Measurements from ENCODE around the gene SLC22A23. TPM values are rescaled to one million over a fixed set of nuclear protein-coding genes. Genes with fewer than 3 reads are reported as not detected.
A peak's percentile ranks its signal among the peaks of the same experiment; 100 is the strongest.

The SLC22A23 gene
- total and polyA plus RNA-seq, 5 donors: 2.3 to 6.4 (median 3.2) TPM

DNA sequence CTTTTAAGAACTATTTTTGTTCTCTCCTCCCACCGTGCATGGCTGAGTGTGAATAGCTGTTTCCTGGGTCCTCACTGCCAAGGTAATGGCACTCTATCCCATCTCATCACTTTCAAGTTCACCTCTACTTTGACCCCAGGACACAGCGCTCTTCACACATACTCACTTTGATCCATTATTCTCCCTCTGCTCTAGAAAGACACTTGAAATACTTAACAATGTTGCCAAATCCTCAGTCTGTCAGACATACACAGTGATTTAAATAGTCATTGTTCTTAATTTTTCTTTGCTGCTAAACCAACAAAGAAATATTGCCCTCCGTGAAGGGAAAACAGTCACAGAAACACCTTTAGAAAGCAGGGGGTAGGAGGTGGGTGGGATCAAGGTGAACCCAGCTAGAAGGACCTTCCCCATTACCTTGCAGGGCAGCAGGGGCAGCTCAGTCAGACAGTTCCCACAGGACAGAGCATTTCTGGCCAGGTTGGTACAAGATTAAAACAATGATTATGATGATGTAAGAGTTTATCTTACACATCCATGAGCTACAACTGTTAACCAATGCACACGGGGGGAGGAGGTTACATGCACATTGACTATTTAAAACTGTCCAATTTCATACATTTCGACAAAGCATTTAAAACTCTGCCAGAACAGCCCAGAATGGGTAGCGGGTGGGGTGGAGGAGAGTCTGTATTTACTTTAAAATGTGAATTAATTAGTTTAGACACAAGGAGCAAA, 2.4 kb downstream of the SLC22A23 start:
- intact Hi-C loops (cut with DNase I): loop anchor here in 2 of 4 donors (5.0 to 10.0 kb wide), 2 partner anchors 170 to 172 kb away; no protein-coding TSS in a partner anchor
- H3K9me3 ChIP-seq (ENCODE audit: control insufficient read depth, low read length): no peaks in the 10 kb centered on the region
- H3K27me3 ChIP-seq (ENCODE audit: control insufficient read depth, insufficient read depth): no peaks in the 10 kb centered on the region
- ATAC-seq (no peak), DNase-seq (no peak)
- H3K27ac ChIP-seq (ENCODE audit: low read length): no peak overlapping the region
- H3K4me1 ChIP-seq (ENCODE audit: control insufficient read depth, insufficient read depth, low read length): peaks cover 2% of the 10 kb centered on the region
- H3K4me3 ChIP-seq (ENCODE audit: low read length): peak overlapping the region; percentile 95
- WGBS: 73% methylated on average over 6 of the region's 6 CpGs

DNA sequence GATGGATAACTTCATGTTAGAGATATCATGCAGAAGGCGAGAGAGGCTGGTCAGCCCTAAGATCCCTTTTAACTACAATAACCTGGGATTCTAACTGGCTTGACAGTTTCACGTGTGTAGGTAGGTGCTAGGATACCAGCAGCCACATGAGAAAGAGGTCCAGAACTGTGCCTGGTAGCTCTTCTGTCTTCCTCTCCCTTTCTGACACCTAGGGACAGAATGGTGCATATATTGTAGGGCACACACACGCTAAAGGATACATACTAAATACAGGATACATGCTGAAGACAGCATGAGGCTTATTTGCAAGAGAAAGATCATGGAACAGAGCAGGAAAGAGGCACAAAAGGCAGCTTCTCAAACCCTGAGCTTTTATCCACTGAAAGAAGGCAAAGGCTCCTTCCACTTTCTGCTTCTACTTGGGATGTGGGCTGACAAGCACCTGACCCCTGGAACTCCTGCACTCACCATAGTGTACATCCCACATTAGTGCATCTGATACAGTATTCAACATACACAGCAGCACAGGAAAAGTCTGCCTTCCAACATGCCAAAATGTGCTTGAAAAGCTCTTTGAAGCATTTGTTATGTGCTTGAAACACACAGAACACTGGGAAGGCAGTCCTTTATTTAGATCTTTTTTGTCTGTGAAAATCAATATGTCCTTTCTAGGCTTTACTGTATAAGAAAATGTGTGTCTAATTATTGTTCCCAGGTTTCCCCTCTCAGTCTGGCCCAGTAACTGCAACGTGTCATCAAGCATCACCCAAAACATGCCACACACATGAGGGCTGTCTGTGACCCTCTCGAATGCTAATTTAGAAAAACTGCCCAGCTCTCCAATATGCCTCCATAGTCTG, 3.2 kb downstream of the SLC22A23 start:
- no peaks in the 10 kb centered on the region for H3K9me3 ChIP-seq (ENCODE audit: control insufficient read depth, low read length)
- H3K27ac ChIP-seq (ENCODE audit: low read length): no peak overlapping the region
- H3K4me1 ChIP-seq (ENCODE audit: control insufficient read depth, insufficient read depth, low read length): peaks cover 2% of the 10 kb centered on the region
- 88% methylated on average over 5 of the region's 5 CpGs for WGBS
- intact Hi-C loops (cut with DNase I): loop anchor here in 1 of 4 donors (10.0 kb wide), 1 partner anchor 169 kb away; no protein-coding TSS in a partner anchor
- no peaks in the 10 kb centered on the region for H3K27me3 ChIP-seq (ENCODE audit: control insufficient read depth, insufficient read depth)
- ATAC-seq (no peak), DNase-seq (no peak)
- H3K4me3 ChIP-seq (ENCODE audit: low read length): no peak overlapping the region

DNA sequence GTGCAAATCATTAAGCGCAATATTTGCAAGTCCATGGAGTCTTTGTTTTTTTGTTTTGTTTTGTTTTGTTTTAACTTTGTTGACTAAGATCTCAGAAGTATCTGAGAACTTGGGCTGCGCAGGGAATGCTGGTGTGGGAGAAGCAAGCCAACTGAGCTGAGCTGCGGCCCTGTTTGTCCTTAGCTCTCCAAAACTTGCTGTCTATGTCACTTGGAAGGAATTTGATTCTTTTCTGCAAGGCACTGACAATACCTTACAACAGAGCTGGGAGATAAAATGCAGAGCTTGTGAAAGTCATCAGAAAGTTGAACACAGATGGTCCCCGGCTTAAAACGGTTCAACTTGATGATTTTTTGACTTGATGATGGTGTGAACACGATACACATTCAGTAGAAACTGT, 5.4 kb downstream of the SLC22A23 start:
- no peak for DNase-seq
- H3K27me3 ChIP-seq (ENCODE audit: control insufficient read depth, insufficient read depth): no peaks in the 10 kb centered on the region
- no peak overlapping the region for H3K27ac ChIP-seq (ENCODE audit: low read length)
- no peak overlapping the region for H3K4me3 ChIP-seq (ENCODE audit: low read length)
- 81% methylated on average over 6 of the region's 6 CpGs for WGBS
- no peaks in the 10 kb centered on the region for H3K9me3 ChIP-seq (ENCODE audit: control insufficient read depth, low read length)
- peaks cover 2% of the 10 kb centered on the region for H3K4me1 ChIP-seq (ENCODE audit: control insufficient read depth, insufficient read depth, low read length)
- ATAC-seq: no peak
- intact Hi-C loops (cut with DNase I): loop anchor here in 1 of 4 donors (10.0 kb wide), 1 partner anchor 167 kb away; no protein-coding TSS in a partner anchor

DNA sequence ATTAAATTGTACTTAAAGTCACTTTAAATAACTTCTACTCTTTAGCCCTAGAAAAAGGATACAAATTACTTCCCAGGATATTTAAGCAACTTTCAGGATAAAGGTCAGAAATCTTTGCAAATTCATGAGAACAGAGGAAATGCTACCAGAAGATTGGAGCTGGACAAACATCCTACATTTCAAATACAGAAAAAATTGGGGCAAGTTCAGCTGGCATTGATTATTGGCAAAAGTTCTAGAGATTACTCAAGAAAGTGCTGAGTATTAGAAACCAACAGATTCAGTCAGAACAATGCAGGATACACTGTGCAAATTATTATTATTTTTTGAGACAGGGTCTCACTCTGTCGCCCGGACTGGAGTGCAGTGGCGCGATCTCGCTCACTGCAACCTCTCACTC, 6.0 kb downstream of the SLC22A23 start:
- no peaks in the 10 kb centered on the region for H3K27me3 ChIP-seq (ENCODE audit: control insufficient read depth, insufficient read depth)
- 91% methylated on average over 5 of the region's 5 CpGs for WGBS
- H3K4me3 ChIP-seq (ENCODE audit: low read length): no peak overlapping the region
- intact Hi-C loops (cut with DNase I): loop anchor here in 1 of 4 donors (10.0 kb wide), 1 partner anchor 166 kb away; no protein-coding TSS in a partner anchor
- peaks cover 2% of the 10 kb centered on the region for H3K4me1 ChIP-seq (ENCODE audit: control insufficient read depth, insufficient read depth, low read length)
- H3K27ac ChIP-seq (ENCODE audit: low read length): no peak overlapping the region
- ATAC-seq (no peak), DNase-seq (no peak)
- H3K9me3 ChIP-seq (ENCODE audit: control insufficient read depth, low read length): no peaks in the 10 kb centered on the region

DNA sequence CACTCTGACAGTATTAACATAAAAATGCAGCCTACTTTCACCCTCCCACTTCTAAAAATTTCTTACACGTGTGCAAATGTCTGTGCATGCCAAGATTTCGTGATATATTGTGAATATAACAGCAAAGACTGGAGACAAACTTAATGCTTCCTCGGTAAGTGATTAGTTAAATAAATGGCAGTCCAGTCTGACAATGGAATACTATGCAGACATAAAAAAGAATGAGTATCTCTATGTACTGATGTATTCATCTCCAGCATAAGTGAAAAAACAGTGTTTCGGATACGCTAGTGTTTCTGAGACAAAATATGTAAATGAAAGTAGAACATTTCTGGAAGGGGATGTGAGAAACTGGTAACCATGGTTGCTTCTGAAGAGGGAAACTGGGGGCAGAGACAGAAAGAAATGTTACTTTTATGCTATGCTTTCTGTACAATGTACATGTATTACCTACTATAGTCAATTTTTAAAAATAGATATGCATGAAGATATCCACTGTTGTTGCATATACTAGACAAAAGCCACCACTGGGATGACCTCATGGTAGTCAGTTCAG, 7.0 kb downstream of the SLC22A23 start:
- Histone ChIP-seq H3K4me1 (ENCODE audit: control insufficient read depth, insufficient read depth, low read length) (no peaks in the 10 kb centered on the region), H3K9me3 (ENCODE audit: control insufficient read depth, low read length) (no peaks in the 10 kb centered on the region), H3K27me3 (ENCODE audit: control insufficient read depth, insufficient read depth) (no peaks in the 10 kb centered on the region), H3K27ac (ENCODE audit: low read length) (no peak overlapping the region), H3K4me3 (ENCODE audit: low read length) (no peak overlapping the region)
- DNase-seq (no peak), ATAC-seq (no peak)
- intact Hi-C loops (cut with DNase I): loop anchor here in 1 of 4 donors (10.0 kb wide), 1 partner anchor 165 kb away; no protein-coding TSS in a partner anchor
- 93% methylated on average over 5 of the region's 5 CpGs for WGBS

DNA sequence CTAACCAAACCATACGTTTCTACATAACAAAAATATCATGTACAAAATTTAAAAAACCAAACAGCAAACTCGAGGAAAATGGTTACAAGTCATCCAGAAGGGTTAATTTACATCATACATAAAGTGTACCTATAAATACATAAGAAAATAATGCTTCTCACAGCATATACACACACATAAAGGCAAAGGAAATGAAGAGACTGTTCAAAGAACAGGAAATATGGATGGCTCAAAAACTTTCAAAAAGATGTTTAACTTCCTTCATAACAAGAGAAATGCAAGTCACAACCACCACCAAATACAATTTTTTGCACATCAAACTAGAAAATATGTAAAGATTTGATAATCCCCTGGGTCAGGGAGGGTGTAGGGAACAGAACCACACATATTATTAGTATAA, 7.5 kb downstream of the SLC22A23 start:
- DNase-seq (no peak), ATAC-seq (no peak)
- H3K27me3 ChIP-seq (ENCODE audit: control insufficient read depth, insufficient read depth): no peaks in the 10 kb centered on the region
- 82% methylated on average over 2 of the region's 2 CpGs for WGBS
- H3K4me1 ChIP-seq (ENCODE audit: control insufficient read depth, insufficient read depth, low read length): no peaks in the 10 kb centered on the region
- H3K9me3 ChIP-seq (ENCODE audit: control insufficient read depth, low read length): no peaks in the 10 kb centered on the region
- H3K27ac ChIP-seq (ENCODE audit: low read length): no peak overlapping the region
- no peak overlapping the region for H3K4me3 ChIP-seq (ENCODE audit: low read length)
- intact Hi-C loops (cut with DNase I): no loop called here

DNA sequence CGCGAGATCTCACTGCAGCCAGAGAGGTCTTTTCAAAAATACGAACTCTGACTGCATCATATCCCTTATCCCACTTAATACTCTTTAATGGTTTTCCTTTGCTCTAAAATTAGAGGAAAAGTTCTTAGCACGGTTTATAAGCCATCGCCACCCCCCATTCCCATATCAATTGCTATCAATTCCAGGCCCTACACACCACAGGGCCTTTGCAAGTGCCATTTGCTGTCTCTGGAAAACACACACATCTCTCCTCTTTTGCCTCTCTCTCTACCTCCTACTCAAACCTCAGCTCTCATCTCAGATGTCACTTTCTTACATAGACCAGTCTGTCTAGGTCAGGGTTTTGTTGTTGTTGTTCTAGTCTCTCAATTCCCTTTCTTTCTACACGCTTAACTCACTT, 9.8 kb downstream of the SLC22A23 start:
- Histone ChIP-seq H3K4me3 (ENCODE audit: low read length) (no peak overlapping the region), H3K27ac (ENCODE audit: low read length) (no peak overlapping the region), H3K4me1 (ENCODE audit: control insufficient read depth, insufficient read depth, low read length) (no peaks in the 10 kb centered on the region), H3K9me3 (ENCODE audit: control insufficient read depth, low read length) (no peaks in the 10 kb centered on the region), H3K27me3 (ENCODE audit: control insufficient read depth, insufficient read depth) (no peaks in the 10 kb centered on the region)
- intact Hi-C loops (cut with DNase I): no loop called here
- 92% methylated on average over 6 of the region's 6 CpGs for WGBS
- DNase-seq (no peak), ATAC-seq (no peak)

DNA sequence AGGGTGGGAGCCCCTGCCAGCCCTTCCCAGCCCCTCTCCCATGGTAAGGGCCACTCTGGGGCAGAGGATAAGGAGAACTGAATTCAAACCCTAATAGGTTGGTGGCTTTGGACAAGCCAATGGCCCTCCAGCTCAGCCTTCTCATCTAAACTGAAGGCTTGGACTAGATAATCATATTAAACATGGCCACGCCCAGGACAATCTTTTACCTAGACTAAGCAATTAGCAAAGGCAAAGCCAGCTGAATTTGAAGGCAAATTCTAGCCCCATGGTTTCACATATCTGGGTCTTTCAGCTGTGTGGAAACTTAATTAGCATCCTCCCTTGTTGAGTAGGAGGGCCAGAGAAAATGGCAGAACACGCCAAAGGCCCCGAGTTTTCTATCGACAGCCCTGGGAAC, 10.7 kb downstream of the SLC22A23 start:
- DNase-seq: no peak
- intact Hi-C loops (cut with DNase I): no loop called here
- Histone ChIP-seq H3K27ac (ENCODE audit: low read length) (no peak overlapping the region), H3K9me3 (ENCODE audit: control insufficient read depth, low read length) (no peaks in the 10 kb centered on the region), H3K4me3 (ENCODE audit: low read length) (no peak overlapping the region), H3K4me1 (ENCODE audit: control insufficient read depth, insufficient read depth, low read length) (no peaks in the 10 kb centered on the region), H3K27me3 (ENCODE audit: control insufficient read depth, insufficient read depth) (no peaks in the 10 kb centered on the region)
- WGBS: 91% methylated on average over 4 of the region's 4 CpGs
- no peak for ATAC-seq

DNA sequence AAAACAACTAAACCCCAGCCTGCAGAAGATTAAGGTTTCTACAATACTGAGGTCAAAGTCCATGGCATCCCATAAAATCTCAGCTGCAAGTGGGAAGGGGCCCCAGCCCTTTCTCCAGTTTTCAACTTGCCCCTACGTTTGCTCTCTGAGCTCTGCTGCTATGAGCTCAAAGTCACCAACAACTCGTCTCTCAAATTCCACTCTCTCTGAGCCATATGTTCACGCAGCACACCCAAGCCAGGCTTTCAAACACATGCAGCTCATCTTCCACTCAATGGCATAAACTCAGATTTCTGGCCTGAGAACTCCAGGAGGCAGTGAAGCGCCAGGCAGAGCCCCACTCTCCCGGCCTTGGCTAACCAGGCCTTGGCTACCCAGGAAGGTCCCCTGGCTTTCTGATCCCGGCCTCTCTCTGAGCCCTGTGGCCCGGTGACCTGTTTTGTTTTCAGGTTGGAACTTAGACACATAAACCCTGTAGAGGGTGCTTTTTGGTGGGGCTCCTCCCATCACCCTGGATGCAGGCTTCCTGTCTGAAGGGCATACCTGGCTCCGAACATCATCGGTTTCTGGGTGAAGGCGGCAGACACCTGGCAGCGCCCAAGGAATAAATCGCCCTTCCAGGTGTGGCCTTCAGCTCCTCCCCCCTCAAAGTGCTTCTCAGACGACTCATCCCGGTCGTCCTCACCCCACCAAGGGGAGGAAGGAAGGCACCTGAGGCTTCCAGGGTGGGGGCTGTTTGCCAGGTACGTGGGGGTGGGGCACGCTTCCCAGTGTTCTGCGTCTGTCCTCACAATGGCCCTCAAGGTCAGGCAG, 12.4 kb downstream of the SLC22A23 start:
- H3K27ac ChIP-seq (ENCODE audit: low read length): no peak overlapping the region
- no peak for ATAC-seq
- no peak overlapping the region for H3K4me3 ChIP-seq (ENCODE audit: low read length)
- intact Hi-C loops (cut with DNase I): no loop called here
- H3K4me1 ChIP-seq (ENCODE audit: control insufficient read depth, insufficient read depth, low read length): no peaks in the 10 kb centered on the region
- 90% methylated on average over 18 of the region's 18 CpGs for WGBS
- no peak for DNase-seq
- H3K27me3 ChIP-seq (ENCODE audit: control insufficient read depth, insufficient read depth): no peaks in the 10 kb centered on the region
- no peaks in the 10 kb centered on the region for H3K9me3 ChIP-seq (ENCODE audit: control insufficient read depth, low read length)

DNA sequence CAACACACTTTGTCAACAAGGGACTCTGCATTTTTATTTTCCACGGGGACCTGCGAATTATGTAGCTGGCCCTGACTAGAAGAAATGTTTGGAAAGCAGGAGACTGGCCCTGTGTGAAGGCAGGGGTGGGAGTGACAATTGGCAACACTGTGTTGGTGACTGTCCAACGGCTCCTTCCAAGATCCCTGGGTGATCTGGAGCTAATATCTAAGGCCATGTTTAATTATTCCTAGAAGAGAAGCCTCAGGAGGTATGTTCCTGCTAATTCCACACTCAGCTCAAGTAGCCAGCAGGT, 13.7 kb downstream of the SLC22A23 start:
- no peaks in the 10 kb centered on the region for H3K27me3 ChIP-seq (ENCODE audit: control insufficient read depth, insufficient read depth)
- H3K27ac ChIP-seq (ENCODE audit: low read length): no peak overlapping the region
- H3K9me3 ChIP-seq (ENCODE audit: control insufficient read depth, low read length): no peaks in the 10 kb centered on the region
- DNase-seq (no peak), ATAC-seq (no peak)
- H3K4me3 ChIP-seq (ENCODE audit: low read length): no peak overlapping the region
- WGBS: 53% methylated on average over 3 of the region's 3 CpGs
- no peaks in the 10 kb centered on the region for H3K4me1 ChIP-seq (ENCODE audit: control insufficient read depth, insufficient read depth, low read length)
- intact Hi-C loops (cut with DNase I): no loop called here

Data from right cardiac atrium (tissue), 5 donors.